ENCODE measurements around the gene CHD9. TPM values are rescaled to one million over a fixed set of nuclear protein-coding genes. Genes with fewer than 3 reads are reported as not detected.
"Not testable (repeated sequence)": the region's sequence is repeated elsewhere in the genome, so short reads cannot be mapped to it uniquely, and the experiment has no call there.

Gene CHD9
- total RNA-seq, 1 experiment from 2014 or later = 111 TPM

DNA sequence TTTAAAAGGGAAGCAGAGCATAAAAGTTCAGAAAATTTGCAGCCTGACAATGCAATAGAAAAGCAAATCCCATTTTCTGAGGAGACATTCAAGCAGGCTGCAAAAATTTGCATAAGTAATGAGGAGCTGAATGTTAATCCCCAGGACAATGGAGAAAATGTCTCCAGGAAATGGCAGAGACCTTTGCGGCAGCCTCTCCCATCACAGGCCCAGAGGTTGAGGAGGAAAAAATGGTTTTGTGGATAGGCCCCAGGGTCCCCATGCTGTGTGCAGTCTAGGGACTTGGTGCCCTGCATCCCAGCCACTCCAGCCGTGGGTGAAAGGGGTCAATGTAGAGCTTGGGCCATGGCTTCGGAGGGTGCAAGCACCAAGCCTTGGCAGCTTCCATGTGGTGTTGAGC, 19.5 kb downstream of the CHD9 start:
- Histone ChIP-seq H3K4me1 (ENCODE audit: low read length) (peaks cover 20% of the 10 kb centered on the region), H3K79me2 (ENCODE audit: low read length) (peaks cover 90% of the 10 kb centered on the region)
- not testable (repeated sequence) for H3K9me2 ChIP-seq (replicated peaks; ENCODE audit: insufficient read depth, low read length); H3K27ac ChIP-seq (ENCODE audit: low read length); H3K27me3 ChIP-seq (ENCODE audit: low read length); H3K9me3 ChIP-seq (ENCODE audit: low read length); DNase-seq; H3K36me3 ChIP-seq (ENCODE audit: insufficient read depth, low read length); H3K4me3 ChIP-seq (ENCODE audit: low read length); H3K9ac ChIP-seq (ENCODE audit: low read length); H4K20me1 ChIP-seq (ENCODE audit: insufficient read depth, low read depth, low read length); H3K4me2 ChIP-seq (ENCODE audit: low read depth, low read length, poor library complexity, severe bottlenecking); H2AFZ ChIP-seq (ENCODE audit: low read length)

DNA sequence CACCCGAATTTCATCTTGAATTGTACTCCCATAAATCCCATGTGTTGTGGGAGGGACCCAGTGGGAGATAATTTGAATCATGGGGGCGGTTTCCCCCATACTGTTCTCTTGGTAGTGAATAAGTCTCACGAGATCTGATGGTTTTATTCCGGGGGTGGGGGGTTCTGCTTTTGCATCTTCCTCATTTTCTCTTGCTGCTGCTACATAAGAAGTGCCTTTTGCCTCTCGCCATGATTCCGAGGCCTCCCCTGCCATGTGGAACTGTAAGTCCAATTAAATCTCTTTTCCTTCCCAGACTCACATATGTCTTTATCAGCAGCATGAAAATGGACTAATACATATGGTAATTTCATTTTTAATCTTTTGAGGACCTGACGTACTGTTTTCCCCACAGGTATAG, 20.7 kb downstream of the CHD9 start:
- not testable (repeated sequence) for H3K27me3 ChIP-seq (ENCODE audit: low read length); H3K9me3 ChIP-seq (ENCODE audit: low read length); H2AFZ ChIP-seq (ENCODE audit: low read length); H3K9ac ChIP-seq (ENCODE audit: low read length); H3K9me2 ChIP-seq (replicated peaks; ENCODE audit: insufficient read depth, low read length); DNase-seq; H3K27ac ChIP-seq (ENCODE audit: low read length); H3K4me2 ChIP-seq (ENCODE audit: low read depth, low read length, poor library complexity, severe bottlenecking); H4K20me1 ChIP-seq (ENCODE audit: insufficient read depth, low read depth, low read length); H3K36me3 ChIP-seq (ENCODE audit: insufficient read depth, low read length); H3K4me3 ChIP-seq (ENCODE audit: low read length)
- H3K79me2 ChIP-seq (ENCODE audit: low read length) = peaks cover 90% of the 10 kb centered on the region
- H3K4me1 ChIP-seq (ENCODE audit: low read length) = peaks cover 17% of the 10 kb centered on the region

- Histone ChIP-seq H3K9me3 (ENCODE audit: low read length) (no peaks in the 10 kb centered on the region), H3K9me2 (replicated peaks; ENCODE audit: insufficient read depth, low read length) (no peaks in the 10 kb centered on the region), H3K79me2 (ENCODE audit: low read length) (peaks cover 89% of the 10 kb centered on the region), H3K4me3 (ENCODE audit: low read length) (no peak overlapping the region), H3K36me3 (ENCODE audit: insufficient read depth, low read length) (peaks cover 4% of the 10 kb centered on the region; the same call in 1 of the 2 replicates), H4K20me1 (ENCODE audit: insufficient read depth, low read depth, low read length) (no peaks in the 10 kb centered on the region; the same call in 1 of the 2 replicates), H3K4me1 (ENCODE audit: low read length) (peaks cover 6% of the 10 kb centered on the region), H3K27me3 (ENCODE audit: low read length) (no peaks in the 10 kb centered on the region), H3K9ac (ENCODE audit: low read length) (no peak overlapping the region), H3K4me2 (ENCODE audit: low read depth, low read length, poor library complexity, severe bottlenecking) (no peak overlapping the region), H3K27ac (ENCODE audit: low read length) (no peak overlapping the region), H2AFZ (ENCODE audit: low read length) (no peak overlapping the region)
- peak; percentile 39 for DNase-seq
Observed at GRCh38 chr16:53078247-53078646, 23.5 kb downstream of the CHD9 start.

- Histone ChIP-seq H3K27ac (ENCODE audit: low read length) (no peak overlapping the region), H3K4me2 (ENCODE audit: low read depth, low read length, poor library complexity, severe bottlenecking) (no peak overlapping the region), H3K36me3 (ENCODE audit: insufficient read depth, low read length) (no peaks in the 10 kb centered on the region), H3K4me1 (ENCODE audit: low read length) (peaks cover 6% of the 10 kb centered on the region), H3K9me2 (replicated peaks; ENCODE audit: insufficient read depth, low read length) (no peaks in the 10 kb centered on the region), H3K27me3 (ENCODE audit: low read length) (no peaks in the 10 kb centered on the region), H3K4me3 (ENCODE audit: low read length) (no peak overlapping the region), H3K9me3 (ENCODE audit: low read length) (no peaks in the 10 kb centered on the region), H4K20me1 (ENCODE audit: insufficient read depth, low read depth, low read length) (no peaks in the 10 kb centered on the region; the same call in 1 of the 2 replicates), H2AFZ (ENCODE audit: low read length) (no peak overlapping the region), H3K9ac (ENCODE audit: low read length) (no peak overlapping the region), H3K79me2 (ENCODE audit: low read length) (peaks cover 89% of the 10 kb centered on the region)
- no peak for DNase-seq
Observed at GRCh38 chr16:53078765-53079485, 24.1 kb downstream of the CHD9 start.

GRCh38 chr16:53080345-53081031, 25.7 kb downstream of the CHD9 start:
- Histone ChIP-seq H4K20me1 (ENCODE audit: insufficient read depth, low read depth, low read length) (no peaks in the 10 kb centered on the region; the same call in 1 of the 2 replicates), H3K9me3 (ENCODE audit: low read length) (no peaks in the 10 kb centered on the region), H3K9ac (ENCODE audit: low read length) (no peak overlapping the region), H3K4me3 (ENCODE audit: low read length) (no peak overlapping the region), H3K79me2 (ENCODE audit: low read length) (peaks cover 88% of the 10 kb centered on the region), H3K27me3 (ENCODE audit: low read length) (no peaks in the 10 kb centered on the region), H3K36me3 (ENCODE audit: insufficient read depth, low read length) (no peaks in the 10 kb centered on the region), H3K4me2 (ENCODE audit: low read depth, low read length, poor library complexity, severe bottlenecking) (no peak overlapping the region), H3K4me1 (ENCODE audit: low read length) (peaks cover 12% of the 10 kb centered on the region), H2AFZ (ENCODE audit: low read length) (no peak overlapping the region), H3K9me2 (replicated peaks; ENCODE audit: insufficient read depth, low read length) (no peaks in the 10 kb centered on the region), H3K27ac (ENCODE audit: low read length) (no peak overlapping the region)
- peak; percentile 27 for DNase-seq

- Histone ChIP-seq H3K4me1 (ENCODE audit: low read length) (peaks cover 17% of the 10 kb centered on the region), H3K9me3 (ENCODE audit: low read length) (no peaks in the 10 kb centered on the region), H3K9me2 (replicated peaks; ENCODE audit: insufficient read depth, low read length) (no peaks in the 10 kb centered on the region), H2AFZ (ENCODE audit: low read length) (no peak overlapping the region), H3K79me2 (ENCODE audit: low read length) (peaks cover 88% of the 10 kb centered on the region), H3K4me2 (ENCODE audit: low read depth, low read length, poor library complexity, severe bottlenecking) (no peak overlapping the region), H3K4me3 (ENCODE audit: low read length) (no peak overlapping the region), H3K27me3 (ENCODE audit: low read length) (no peaks in the 10 kb centered on the region), H3K27ac (ENCODE audit: low read length) (no peak overlapping the region), H3K9ac (ENCODE audit: low read length) (no peak overlapping the region), H4K20me1 (ENCODE audit: insufficient read depth, low read depth, low read length) (no peaks in the 10 kb centered on the region; the same call in 1 of the 2 replicates), H3K36me3 (ENCODE audit: insufficient read depth, low read length) (no peaks in the 10 kb centered on the region)
- peak; percentile 7 for DNase-seq
Observed at GRCh38 chr16:53081032-53081424, 26.2 kb downstream of the CHD9 start.

- Histone ChIP-seq H3K4me1 (ENCODE audit: low read length) (peaks cover 26% of the 10 kb centered on the region), H3K9ac (ENCODE audit: low read length) (no peak overlapping the region), H3K4me3 (ENCODE audit: low read length) (no peak overlapping the region), H3K27ac (ENCODE audit: low read length) (no peak overlapping the region), H2AFZ (ENCODE audit: low read length) (no peak overlapping the region), H3K36me3 (ENCODE audit: insufficient read depth, low read length) (no peaks in the 10 kb centered on the region), H3K9me2 (replicated peaks; ENCODE audit: insufficient read depth, low read length) (no peaks in the 10 kb centered on the region), H3K4me2 (ENCODE audit: low read depth, low read length, poor library complexity, severe bottlenecking) (no peak overlapping the region), H3K27me3 (ENCODE audit: low read length) (no peaks in the 10 kb centered on the region), H3K9me3 (ENCODE audit: low read length) (no peaks in the 10 kb centered on the region), H3K79me2 (ENCODE audit: low read length) (peaks cover 92% of the 10 kb centered on the region), H4K20me1 (ENCODE audit: insufficient read depth, low read depth, low read length) (no peaks in the 10 kb centered on the region; the same call in 1 of the 2 replicates)
- DNase-seq = peak; percentile 25
Observed at GRCh38 chr16:53081686-53082407, 27.1 kb downstream of the CHD9 start.

GRCh38 chr16:53082509-53082908, 27.7 kb downstream of the CHD9 start:
- H2AFZ ChIP-seq (ENCODE audit: low read length) = no peak overlapping the region
- H3K79me2 ChIP-seq (ENCODE audit: low read length) = peaks cover 96% of the 10 kb centered on the region
- no peaks in the 10 kb centered on the region for H3K9me3 ChIP-seq (ENCODE audit: low read length)
- H4K20me1 ChIP-seq (ENCODE audit: insufficient read depth, low read depth, low read length) = no peaks in the 10 kb centered on the region; the same call in 1 of the 2 replicates
- DNase-seq = no peak
- no peaks in the 10 kb centered on the region for H3K9me2 ChIP-seq (replicated peaks; ENCODE audit: insufficient read depth, low read length)
- H3K27ac ChIP-seq (ENCODE audit: low read length) = no peak overlapping the region
- no peak overlapping the region for H3K4me2 ChIP-seq (ENCODE audit: low read depth, low read length, poor library complexity, severe bottlenecking)
- H3K27me3 ChIP-seq (ENCODE audit: low read length) = no peaks in the 10 kb centered on the region
- no peak overlapping the region for H3K9ac ChIP-seq (ENCODE audit: low read length)
- H3K36me3 ChIP-seq (ENCODE audit: insufficient read depth, low read length) = no peaks in the 10 kb centered on the region
- peaks cover 28% of the 10 kb centered on the region for H3K4me1 ChIP-seq (ENCODE audit: low read length)
- H3K4me3 ChIP-seq (ENCODE audit: low read length) = no peak overlapping the region

All from Karpas-422 (cell line).